ENCODE data around the gene ITM2C. TPM values are rescaled to one million over a fixed set of nuclear protein-coding genes. Genes with fewer than 3 reads are reported as not detected.

ITM2C gene, protein sequence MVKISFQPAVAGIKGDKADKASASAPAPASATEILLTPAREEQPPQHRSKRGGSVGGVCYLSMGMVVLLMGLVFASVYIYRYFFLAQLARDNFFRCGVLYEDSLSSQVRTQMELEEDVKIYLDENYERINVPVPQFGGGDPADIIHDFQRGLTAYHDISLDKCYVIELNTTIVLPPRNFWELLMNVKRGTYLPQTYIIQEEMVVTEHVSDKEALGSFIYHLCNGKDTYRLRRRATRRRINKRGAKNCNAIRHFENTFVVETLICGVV
- 10 to 100 TPM; 77.2 to 79.5 TPM for total RNA-seq

DNA sequence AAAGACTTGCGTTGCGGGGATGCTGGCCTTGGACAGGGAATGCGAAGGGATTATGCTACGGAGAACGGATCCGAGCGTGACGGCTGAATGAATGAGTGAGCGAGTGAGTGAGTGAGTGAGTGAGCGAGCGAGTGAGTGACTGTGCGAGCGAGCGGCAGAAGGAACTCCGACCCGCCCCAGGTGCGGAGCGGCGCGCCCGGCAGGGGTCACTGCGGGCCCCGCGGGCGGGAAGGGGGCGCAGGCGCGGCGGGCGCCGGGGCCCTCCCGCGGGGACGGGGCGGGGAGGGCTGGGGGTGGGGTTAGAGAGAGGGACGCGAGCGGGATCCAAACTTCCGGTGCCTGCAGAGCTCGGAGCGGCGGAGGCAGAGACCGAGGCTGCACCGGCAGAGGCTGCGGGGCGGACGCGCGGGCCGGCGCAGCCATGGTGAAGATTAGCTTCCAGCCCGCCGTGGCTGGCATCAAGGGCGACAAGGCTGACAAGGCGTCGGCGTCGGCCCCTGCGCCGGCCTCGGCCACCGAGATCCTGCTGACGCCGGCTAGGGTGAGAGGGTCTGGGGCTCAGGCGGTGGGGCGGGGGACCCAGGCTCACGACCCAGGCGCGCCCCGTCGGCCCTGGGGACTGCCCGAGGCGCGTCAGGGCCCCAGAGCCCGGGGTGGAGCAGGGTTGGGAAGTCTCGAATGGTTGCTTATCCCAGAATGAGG lies at the start of gene ITM2C:
Gene ITM2C, plus strand, starts transcription at position 338 of the 702 bp plus-strand sequence. Its CDS starts 84 bp downstream, at position 422.
- Mint-ChIP-seq H3K36me3 (ENCODE audit: low read depth) (peaks cover 5% of the 10 kb centered on the region), H3K9me3 (ENCODE audit: insufficient read depth) (no peaks in the 10 kb centered on the region), H3K4me1 (ENCODE audit: low read depth) (peaks cover 52% of the 10 kb centered on the region), H3K27me3 (ENCODE audit: low read depth) (peaks cover 16% of the 10 kb centered on the region), H3K4me3 (peak within 1 kb of the TSS; percentile 79), H3K27ac (peak within 1 kb of the TSS; percentile 78)
- POLR2A ChIA-PET: interaction anchor here (1.1 to 1.3 kb wide), 2 partner anchors 12 to 38 kb away, joined by 3 read pairs; no protein-coding TSS in a partner anchor
- ATAC-seq (peak; percentile 82), DNase-seq (peak; percentile 83)
- CTCF ChIA-PET: interaction anchor here (0.8 to 1.8 kb wide), 9 partner anchors 11 to 188 kb away, joined by 3 to 6 read pairs (median 4); no protein-coding TSS in a partner anchor

DNA sequence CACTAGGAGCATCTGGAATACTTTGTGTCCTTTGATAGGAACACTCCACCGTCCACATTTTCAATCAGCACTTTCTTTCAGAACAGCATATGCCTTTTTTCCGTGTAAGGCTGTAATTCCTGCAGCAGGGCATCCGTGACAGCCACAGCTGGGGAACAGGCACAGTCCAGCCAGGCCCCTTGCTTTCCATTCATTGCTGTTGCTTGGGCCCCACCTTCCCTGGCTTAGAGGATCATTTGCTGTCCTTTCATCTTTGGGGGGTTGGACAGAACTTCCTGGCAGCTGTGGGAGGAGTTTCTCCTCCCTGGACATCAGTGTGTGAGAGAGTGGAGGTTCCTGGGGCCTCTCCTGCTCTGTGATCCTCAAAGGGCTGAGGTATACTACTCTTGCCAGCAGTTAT lies 49.7 kb upstream of the ITM2C start:
- Mint-ChIP-seq H3K27me3 (ENCODE audit: low read depth) (no peaks in the 10 kb centered on the region), H3K9me3 (ENCODE audit: insufficient read depth) (no peaks in the 10 kb centered on the region), H3K27ac (peak overlapping the region; percentile 28), H3K36me3 (ENCODE audit: low read depth) (peaks cover 77% of the 10 kb centered on the region), H3K4me1 (ENCODE audit: low read depth) (peaks cover 30% of the 10 kb centered on the region), H3K4me3 (no peak overlapping the region)
- ChIA-PET POLR2A (no interaction called here), CTCF (interaction anchor here (1.1 to 10.3 kb wide), 5 partner anchors 9 to 36 kb away, joined by 3 to 61 read pairs (median 9); no protein-coding TSS in a partner anchor)
- ATAC-seq: no peak
- no peak for DNase-seq

DNA sequence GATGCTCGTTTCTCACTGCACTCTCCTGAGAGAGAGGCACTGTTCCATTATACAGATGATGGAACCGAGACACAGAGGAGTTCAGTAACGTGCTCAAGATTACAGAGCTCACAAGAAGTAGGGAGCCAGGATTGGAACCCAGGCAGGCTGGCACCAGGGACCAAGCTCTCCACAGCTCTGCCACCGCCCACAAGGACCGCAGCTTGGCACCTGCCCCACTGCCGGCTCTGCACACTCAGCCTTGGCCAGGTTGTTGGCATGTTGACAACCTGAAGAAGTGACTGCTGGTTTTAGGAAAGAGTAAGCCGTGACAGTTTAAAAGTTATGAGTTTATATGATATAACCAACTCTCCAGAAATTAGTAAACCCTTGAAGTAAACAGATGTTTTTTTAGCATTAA lies 48.0 kb upstream of the ITM2C start:
- ChIA-PET CTCF (interaction anchor here (0.7 to 10.3 kb wide), 4 partner anchors 8 to 20 kb away, joined by 3 to 61 read pairs (median 6); no protein-coding TSS in a partner anchor), POLR2A (interaction anchor here (0.7 kb wide), 1 partner anchor 30 kb away, joined by 3 read pairs; no protein-coding TSS in a partner anchor)
- H3K27ac Mint-ChIP-seq: no peak overlapping the region
- no peaks in the 10 kb centered on the region for H3K9me3 Mint-ChIP-seq (ENCODE audit: insufficient read depth)
- no peak overlapping the region for H3K4me3 Mint-ChIP-seq
- H3K36me3 Mint-ChIP-seq (ENCODE audit: low read depth): peaks cover 75% of the 10 kb centered on the region
- DNase-seq (no peak), ATAC-seq (no peak)
- no peaks in the 10 kb centered on the region for H3K27me3 Mint-ChIP-seq (ENCODE audit: low read depth)
- H3K4me1 Mint-ChIP-seq (ENCODE audit: low read depth): peaks cover 23% of the 10 kb centered on the region

DNA sequence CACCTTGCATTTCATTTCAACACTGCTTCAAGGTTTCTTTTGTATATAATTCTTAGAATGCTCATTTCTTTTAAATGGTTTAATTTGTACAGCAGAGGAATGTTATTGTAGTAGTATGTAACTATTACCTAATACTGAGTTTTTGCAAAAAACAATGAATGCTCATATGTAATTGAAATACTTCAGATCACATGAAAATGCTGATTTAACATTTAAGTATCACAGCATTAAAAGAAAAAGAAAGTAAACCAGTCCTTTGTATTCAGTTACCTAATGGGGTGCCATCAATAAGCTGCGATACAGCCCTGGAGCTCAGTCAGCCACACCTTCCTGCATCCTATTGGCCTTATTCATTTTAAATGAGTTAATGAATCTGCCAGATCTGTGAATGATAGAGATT lies 45.3 kb upstream of the ITM2C start:
- ATAC-seq: no peak
- DNase-seq: no peak
- no peak overlapping the region for H3K4me3 Mint-ChIP-seq
- H3K36me3 Mint-ChIP-seq (ENCODE audit: low read depth): peaks cover 54% of the 10 kb centered on the region
- H3K27me3 Mint-ChIP-seq (ENCODE audit: low read depth): no peaks in the 10 kb centered on the region
- H3K4me1 Mint-ChIP-seq (ENCODE audit: low read depth): peaks cover 18% of the 10 kb centered on the region
- ChIA-PET CTCF (interaction anchor here (0.6 to 1.6 kb wide), 3 partner anchors 10 to 408 kb away, joined by 3 read pairs; no protein-coding TSS in a partner anchor), POLR2A (no interaction called here)
- H3K9me3 Mint-ChIP-seq (ENCODE audit: insufficient read depth): no peaks in the 10 kb centered on the region
- peak overlapping the region; percentile 17 for H3K27ac Mint-ChIP-seq

DNA sequence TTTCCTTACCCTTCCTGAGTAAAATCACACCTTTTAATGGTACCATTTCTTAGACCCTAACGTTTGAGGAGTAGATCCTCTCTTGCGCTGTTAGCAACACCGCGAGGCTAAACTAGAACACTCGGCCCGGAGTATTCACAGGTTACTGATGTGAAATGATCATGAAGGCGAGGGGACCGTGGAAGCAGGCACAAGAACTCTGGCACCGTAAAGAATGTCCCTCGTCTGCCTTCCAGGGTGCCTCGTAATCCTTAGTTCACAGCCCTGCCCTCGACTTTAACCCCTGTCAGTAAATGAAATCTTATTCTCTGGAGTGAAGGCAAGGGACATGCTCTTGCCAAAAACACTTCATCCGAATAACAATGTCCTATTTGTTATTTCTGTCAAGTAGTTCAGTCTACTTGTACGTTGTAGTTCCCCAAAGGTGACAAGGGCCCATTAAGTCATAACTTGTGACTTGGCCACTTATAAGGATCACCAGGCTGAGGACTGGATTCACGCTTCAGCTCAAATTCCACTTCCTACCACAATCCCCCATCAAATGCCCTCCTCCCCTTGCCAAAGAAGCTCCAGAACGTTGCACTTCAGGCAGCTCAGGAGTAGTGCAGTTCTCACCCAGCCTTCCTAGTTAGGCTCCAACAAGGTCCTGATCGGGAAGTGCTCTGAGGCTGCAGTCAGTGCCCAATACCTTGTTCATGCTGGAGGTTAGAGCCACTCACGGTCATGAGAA lies 43.3 kb upstream of the ITM2C start:
- POLR2A ChIA-PET: no interaction called here
- H3K27ac Mint-ChIP-seq: peak overlapping the region; percentile 58
- CTCF ChIA-PET: interaction anchor here (3.9 kb wide), 1 partner anchor 232 kb away, joined by 25 read pairs; no protein-coding TSS in a partner anchor
- no peaks in the 10 kb centered on the region for H3K9me3 Mint-ChIP-seq (ENCODE audit: insufficient read depth)
- DNase-seq (no peak), ATAC-seq (no peak)
- peaks cover 9% of the 10 kb centered on the region for H3K4me1 Mint-ChIP-seq (ENCODE audit: low read depth)
- H3K27me3 Mint-ChIP-seq (ENCODE audit: low read depth): peaks cover 14% of the 10 kb centered on the region
- H3K36me3 Mint-ChIP-seq (ENCODE audit: low read depth): peaks cover 38% of the 10 kb centered on the region
- H3K4me3 Mint-ChIP-seq: no peak overlapping the region

DNA sequence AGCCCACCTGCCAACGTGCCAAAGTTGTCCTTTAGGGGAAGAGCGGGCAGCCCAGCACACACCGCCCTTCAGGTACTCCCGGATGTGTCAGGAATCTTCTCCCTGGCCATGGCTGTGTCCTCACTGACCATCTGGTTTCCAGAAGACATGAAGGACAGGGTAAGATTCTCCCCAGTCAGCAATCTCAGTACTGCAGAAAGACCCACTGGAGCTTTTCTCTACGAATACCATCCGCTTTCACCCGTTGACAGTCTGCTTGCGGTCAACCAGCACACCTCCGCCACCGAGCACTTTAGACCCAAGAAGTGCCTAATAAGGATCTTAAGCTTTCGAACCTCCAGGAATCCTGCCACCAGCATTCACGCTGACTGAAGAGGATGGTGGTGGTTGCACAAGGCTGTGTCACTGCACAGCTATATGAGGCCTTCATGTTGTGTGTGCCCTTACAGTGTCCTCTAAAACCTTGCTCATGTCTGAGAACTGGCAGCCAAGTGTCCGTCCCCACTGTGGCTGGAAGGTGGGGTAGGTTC lies 42.7 kb upstream of the ITM2C start:
- H3K4me3 Mint-ChIP-seq: no peak overlapping the region
- ATAC-seq (no peak), DNase-seq (no peak)
- peaks cover 32% of the 10 kb centered on the region for H3K36me3 Mint-ChIP-seq (ENCODE audit: low read depth)
- H3K27me3 Mint-ChIP-seq (ENCODE audit: low read depth): peaks cover 21% of the 10 kb centered on the region
- peaks cover 12% of the 10 kb centered on the region for H3K4me1 Mint-ChIP-seq (ENCODE audit: low read depth)
- POLR2A ChIA-PET: interaction anchor here (0.6 kb wide), 1 partner anchor 901 kb away, joined by 3 read pairs; no protein-coding TSS in a partner anchor
- H3K27ac Mint-ChIP-seq: no peak overlapping the region
- no peaks in the 10 kb centered on the region for H3K9me3 Mint-ChIP-seq (ENCODE audit: insufficient read depth)
- CTCF ChIA-PET: interaction anchor here (3.4 to 3.9 kb wide), 2 partner anchors 76 to 231 kb away, joined by 14 to 25 read pairs; no protein-coding TSS in a partner anchor

DNA sequence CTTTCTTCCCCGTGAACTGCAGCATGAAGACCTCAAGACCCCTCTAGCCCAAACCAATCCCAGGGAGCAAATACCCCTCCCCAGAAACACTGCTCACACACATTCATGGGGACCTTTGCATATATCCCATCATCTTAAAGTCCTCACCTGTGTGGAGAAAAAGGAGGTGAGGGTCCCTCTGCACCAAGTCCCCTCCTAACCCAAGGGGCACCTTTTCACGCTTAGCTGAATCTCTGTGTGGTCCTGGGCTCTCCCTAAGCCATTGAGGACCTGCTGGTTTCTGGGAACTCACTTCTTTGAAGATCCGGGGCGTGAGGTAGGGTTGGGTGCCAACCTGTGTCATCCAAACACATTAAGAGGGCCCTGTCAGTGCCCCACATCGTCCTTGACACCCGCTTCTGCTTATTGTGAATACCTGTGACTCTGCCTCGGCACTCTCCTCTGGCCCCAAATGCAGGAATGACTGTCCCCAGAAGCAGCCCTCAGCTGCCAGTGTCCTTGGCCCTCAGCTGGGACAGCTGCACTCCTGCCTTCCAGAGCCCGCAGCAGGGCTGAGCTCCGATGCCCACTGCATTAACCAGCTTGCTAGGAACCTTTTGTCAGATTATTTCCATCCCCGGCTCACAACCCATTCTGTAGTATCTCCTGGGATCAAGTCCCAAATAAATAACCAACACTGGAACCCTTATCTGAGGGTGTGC lies 41.3 kb upstream of the ITM2C start:
- POLR2A ChIA-PET: no interaction called here
- Mint-ChIP-seq H3K27me3 (ENCODE audit: low read depth) (peaks cover 27% of the 10 kb centered on the region), H3K9me3 (ENCODE audit: insufficient read depth) (no peaks in the 10 kb centered on the region), H3K27ac (peak overlapping the region; percentile 16), H3K4me1 (ENCODE audit: low read depth) (peaks cover 19% of the 10 kb centered on the region), H3K4me3 (peak overlapping the region; percentile 16), H3K36me3 (ENCODE audit: low read depth) (peaks cover 23% of the 10 kb centered on the region)
- no peak for ATAC-seq
- CTCF ChIA-PET: interaction anchor here (1.0 to 3.9 kb wide), 19 partner anchors 9 to 302 kb away, joined by 3 to 50 read pairs (median 9); partner anchors contain the start of genes GPR55, HTR2B and SPATA3
- DNase-seq: no peak

DNA sequence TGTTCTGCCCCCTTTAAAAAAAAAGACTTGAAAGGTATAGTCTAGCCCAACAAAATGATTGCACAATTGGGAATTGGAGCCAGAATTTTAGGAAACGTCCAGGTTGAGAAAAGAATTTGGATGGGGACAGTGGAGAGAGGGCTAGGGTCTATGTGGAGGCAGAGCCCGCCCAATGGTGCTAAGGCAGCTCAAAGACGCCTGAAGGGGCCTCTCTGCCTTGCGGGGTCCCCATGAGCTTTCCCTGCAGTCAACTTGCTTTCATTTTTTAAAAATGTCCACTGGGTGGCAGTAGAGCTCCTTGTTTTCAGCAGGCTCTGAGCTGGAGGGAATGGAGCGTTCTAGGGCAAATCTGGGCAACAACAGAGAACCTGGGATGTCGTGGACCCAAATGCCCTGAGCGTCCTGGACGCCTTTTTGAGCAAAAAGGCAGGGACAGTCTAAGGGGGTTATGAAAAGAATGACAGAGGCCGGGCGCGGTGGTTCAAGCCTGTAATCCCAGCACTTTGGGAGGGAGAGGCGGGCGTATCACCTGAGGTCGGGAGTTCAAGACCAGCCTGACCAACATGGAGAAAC lies 40.2 kb upstream of the ITM2C start:
- Mint-ChIP-seq H3K4me1 (ENCODE audit: low read depth) (peaks cover 24% of the 10 kb centered on the region), H3K27me3 (ENCODE audit: low read depth) (peaks cover 27% of the 10 kb centered on the region), H3K27ac (no peak overlapping the region), H3K9me3 (ENCODE audit: insufficient read depth) (no peaks in the 10 kb centered on the region), H3K36me3 (ENCODE audit: low read depth) (peaks cover 17% of the 10 kb centered on the region), H3K4me3 (peak overlapping the region; percentile 42)
- POLR2A ChIA-PET: no interaction called here
- peak; percentile 76 for DNase-seq
- CTCF ChIA-PET: interaction anchor here (0.6 to 3.9 kb wide), 60 partner anchors 8 to 816 kb away, joined by 3 to 50 read pairs (median 4); partner anchors contain the start of genes GPR55, HTR2B, ITM2C and SPATA3
- peak; percentile 80 for ATAC-seq

DNA sequence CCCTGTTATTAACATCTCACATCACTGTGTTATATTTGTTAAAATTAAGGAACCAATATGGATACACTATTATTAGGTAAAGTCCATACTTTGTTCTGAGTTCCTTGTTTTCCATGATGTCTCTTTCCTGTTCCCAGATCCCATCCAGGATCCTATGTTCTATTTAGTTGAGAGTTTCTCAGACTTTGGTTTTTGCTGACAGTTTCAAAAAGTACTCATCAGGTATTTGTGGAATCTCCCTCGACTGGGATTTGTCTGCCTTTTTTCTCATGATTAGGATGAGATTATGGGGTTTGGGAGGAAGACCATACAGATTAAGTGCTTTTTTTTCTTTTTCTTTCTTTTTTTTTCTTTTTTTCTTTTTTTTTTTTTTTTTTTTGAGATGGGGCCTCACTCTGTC lies 39.4 kb upstream of the ITM2C start:
- DNase-seq (no peak), ATAC-seq (no peak)
- H3K9me3 Mint-ChIP-seq (ENCODE audit: insufficient read depth): no peaks in the 10 kb centered on the region
- H3K27ac Mint-ChIP-seq: no peak overlapping the region
- CTCF ChIA-PET: interaction anchor here (1.4 to 3.4 kb wide), 3 partner anchors 9 to 75 kb away, joined by 6 to 14 read pairs (median 9); no protein-coding TSS in a partner anchor
- no peak overlapping the region for H3K4me3 Mint-ChIP-seq
- POLR2A ChIA-PET: no interaction called here
- peaks cover 24% of the 10 kb centered on the region for H3K4me1 Mint-ChIP-seq (ENCODE audit: low read depth)
- peaks cover 30% of the 10 kb centered on the region for H3K27me3 Mint-ChIP-seq (ENCODE audit: low read depth)
- H3K36me3 Mint-ChIP-seq (ENCODE audit: low read depth): peaks cover 11% of the 10 kb centered on the region

DNA sequence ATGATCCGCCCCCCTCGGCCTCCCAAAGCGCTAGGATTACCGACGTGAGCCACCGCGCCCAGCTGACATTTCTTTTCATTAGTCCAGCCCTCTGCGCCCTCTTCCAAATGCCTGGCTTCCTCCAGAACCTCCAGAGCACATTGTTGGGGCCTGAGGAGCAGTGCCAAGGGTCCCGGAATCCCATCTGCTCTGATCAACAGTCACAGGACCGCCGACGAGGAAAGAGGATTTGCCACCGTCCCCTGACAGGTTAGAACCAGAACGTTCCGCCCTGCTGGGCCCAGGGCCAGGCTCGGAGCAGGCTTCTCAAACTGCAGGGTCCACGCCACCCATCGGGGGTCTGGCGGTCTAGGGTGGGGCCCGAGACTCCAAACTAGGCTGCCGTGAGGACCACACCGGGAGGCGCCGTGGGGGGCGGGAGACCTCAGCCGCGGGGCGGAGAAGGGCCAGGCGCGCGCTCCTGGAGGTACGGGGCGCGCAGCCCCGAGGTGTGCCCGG lies 36.9 kb upstream of the ITM2C start:
- ChIA-PET POLR2A (no interaction called here), CTCF (no interaction called here)
- peak; percentile 38 for ATAC-seq
- peak overlapping the region; percentile 1 for H3K4me3 Mint-ChIP-seq
- H3K9me3 Mint-ChIP-seq (ENCODE audit: insufficient read depth): no peaks in the 10 kb centered on the region
- no peak for DNase-seq
- no peaks in the 10 kb centered on the region for H3K36me3 Mint-ChIP-seq (ENCODE audit: low read depth)
- peaks cover 50% of the 10 kb centered on the region for H3K27me3 Mint-ChIP-seq (ENCODE audit: low read depth)
- H3K4me1 Mint-ChIP-seq (ENCODE audit: low read depth): peaks cover 24% of the 10 kb centered on the region
- no peak overlapping the region for H3K27ac Mint-ChIP-seq

Measured in activated CD8-positive, alpha-beta T cell treated with anti-CD3 and anti-CD28 coated beads, Interleukin-2, amount 10 ng/mL, durations not matched to agents 7 days and 5 days (primary cell).